Transverse colon (tissue), 4 donors: ENCODE measurements around the gene CLEC4D.
"Not testable (repeated sequence)": the region's sequence is repeated elsewhere in the genome, so short reads cannot be mapped to it uniquely, and the experiment has no call there.

Experiments
- CTCF ChIP-seq, 5 experiments: fragments of 200-600 bp in 3 of 5; fragments of 450-650 bp in 2 of 5; sonication (generic) in 3 of 5; IDR thresholded peaks; 1 replicate in 2 of 5; 2 replicates in 3 of 5; pipeline ENCODE4 v1.5.1; 2016 to 2017; ENCODE audit warnings: antibody characterized with exemption in 5 of 5, inconsistent platforms in 3 of 5, mild to moderate bottlenecking in 2 of 5, moderate library complexity in 1 of 5
- POLR2AphosphoS5 ChIP-seq, 3 donors: sonication (generic); formaldehyde crosslinking; IDR thresholded peaks; one replicate each; pipeline ENCODE4 v1.6.1; 2016; ENCODE audit warnings: antibody characterized with exemption in 3 of 3

GRCh38 chr12:8566052-8566451 is 52.7 kb downstream of the CLEC4D start:
- TF ChIP-seq CTCF, POLR2AphosphoS5 (IDR thresholded peaks at IDR 0.05): not testable (repeated sequence)
